WTC11 (cell line): ENCODE results near the gene CFHR1. TPM values are rescaled to one million over a fixed set of nuclear protein-coding genes. Genes with fewer than 3 reads are reported as not detected.

Source experiments
- ATAC-seq: fragments of 200-7000 bp; cut with Tn5 transposase; 2 replicates; pipeline ENCODE4 v1.10.0; 2021; ENCODE audit warnings: mild to moderate bottlenecking, moderate library complexity
- CTCF ChIA-PET: fragments of 300-600 bp; sonication (Branson Sonifier 250); formaldehyde crosslinking; loops from one replicate; lab custom pipeline; 2021; ENCODE audit warnings: antibody characterized with exemption; lab: Charles Lee
- POLR2A ChIA-PET: fragments of 350-600 bp; sonication (Branson Sonifier 250); formaldehyde crosslinking; loops from one replicate; lab custom pipeline; 2021; ENCODE audit warnings: antibody characterized with exemption; lab: Charles Lee
- DNase-seq: peaks from one replicate; pipeline ENCODE4 v3.0.0; 2021; ENCODE audit warnings: low spot score
- H3K27ac Mint-ChIP-seq: 2 replicates; pipeline ENCODE4 v1.8.0; 2021; ENCODE audit warnings: mixed read lengths
- H3K27me3 Mint-ChIP-seq: 2 replicates; pipeline ENCODE4 v1.8.0; 2021; ENCODE audit warnings: low read depth, mild to moderate bottlenecking, moderate library complexity, mixed read lengths
- H3K36me3 Mint-ChIP-seq: 2 replicates; pipeline ENCODE4 v1.8.0; 2021; ENCODE audit warnings: mixed read lengths
- H3K4me1 Mint-ChIP-seq: 2 replicates; pipeline ENCODE4 v1.8.0; 2022; ENCODE audit warnings: mixed read lengths
- H3K4me3 Mint-ChIP-seq: 2 replicates; pipeline ENCODE4 v1.8.0; 2021; ENCODE audit warnings: mild to moderate bottlenecking, moderate library complexity, mixed read lengths
- H3K9me3 Mint-ChIP-seq: 2 replicates; pipeline ENCODE4 v1.8.0; 2021; ENCODE audit warnings: mixed read lengths
- CREB1 ChIP-seq: sonication (generic); formaldehyde crosslinking; IDR thresholded peaks from 2 replicates; pipeline ENCODE4 v1.8.0; 2023; ENCODE audit warnings: mild to moderate bottlenecking, missing genetic modification reagents
- EMX1 ChIP-seq: fragments of 250-450 bp; sonication (Bioruptor Pico); IDR thresholded peaks from 2 replicates; pipeline ENCODE4 v1.8.0; 2021; ENCODE audit warnings: mild to moderate bottlenecking
- ETV6 ChIP-seq: sonication (generic); formaldehyde crosslinking; IDR thresholded peaks from 2 replicates; pipeline ENCODE4 v1.8.1; 2022; ENCODE audit warnings: mild to moderate bottlenecking, missing genetic modification reagents
- GABPB1 ChIP-seq: sonication (generic); formaldehyde crosslinking; IDR thresholded peaks from 2 replicates; pipeline ENCODE4 v1.8.1; 2023; ENCODE audit warnings: mild to moderate bottlenecking, missing genetic modification reagents
- GRHL2 ChIP-seq: fragments of 250-450 bp; sonication (Bioruptor Pico); IDR thresholded peaks from 2 replicates; pipeline ENCODE4 v1.8.0; 2022; ENCODE audit warnings: mild to moderate bottlenecking, moderate library complexity; ENCODE audit not compliant: insufficient replicate concordance, severe bottlenecking
- IRF2 ChIP-seq: sonication (generic); formaldehyde crosslinking; IDR thresholded peaks from 2 replicates; pipeline ENCODE4 v1.8.0; 2022; ENCODE audit warnings: low read depth, missing genetic modification reagents, borderline replicate concordance
- JAZF1 ChIP-seq: fragments of 250-450 bp; sonication (Bioruptor Pico); IDR thresholded peaks from 2 replicates; pipeline ENCODE4 v1.9.0; 2021; ENCODE audit warnings: moderate library complexity, mild to moderate bottlenecking, inconsistent platforms
- KAT7 ChIP-seq: sonication (generic); formaldehyde crosslinking; IDR thresholded peaks from 2 replicates; pipeline ENCODE4 v1.8.1; 2023; ENCODE audit warnings: missing genetic modification reagents, mild to moderate bottlenecking, borderline replicate concordance
- MXD4 ChIP-seq: fragments of 250-450 bp; sonication (Bioruptor Pico); IDR thresholded peaks from 2 replicates; pipeline ENCODE4 v1.8.0; 2021; ENCODE audit warnings: mild to moderate bottlenecking, moderate library complexity, borderline replicate concordance
- NFATC4 ChIP-seq: fragments of 250-450 bp; sonication (Bioruptor Pico); IDR thresholded peaks from 2 replicates; pipeline ENCODE4 v1.9.0; 2021; ENCODE audit warnings: mild to moderate bottlenecking
- NFE2L1 ChIP-seq: sonication (generic); formaldehyde crosslinking; IDR thresholded peaks from 2 replicates; pipeline ENCODE4 v1.8.1; 2023; ENCODE audit warnings: missing genetic modification reagents
- NFYB ChIP-seq: sonication (generic); formaldehyde crosslinking; conservative IDR thresholded peaks from 2 replicates; pipeline ENCODE4 v1.8.0; 2022; ENCODE audit warnings: low read depth, missing genetic modification reagents
- RORB ChIP-seq: fragments of 250-450 bp; sonication (Bioruptor Pico); IDR thresholded peaks from 2 replicates; pipeline ENCODE4 v1.9.0; 2021; ENCODE audit warnings: mild to moderate bottlenecking
- SOX15 ChIP-seq: fragments of 250-450 bp; sonication (Bioruptor Pico); IDR thresholded peaks from 2 replicates; pipeline ENCODE4 v1.9.0; 2021; ENCODE audit warnings: mild to moderate bottlenecking
- SP1 ChIP-seq: sonication (generic); formaldehyde crosslinking; conservative IDR thresholded peaks from 2 replicates; pipeline ENCODE4 v1.8.1; 2022; ENCODE audit warnings: missing genetic modification reagents
- ZNF219 ChIP-seq: sonication (generic); formaldehyde crosslinking; IDR thresholded peaks from 2 replicates; pipeline ENCODE4 v1.8.0; 2023; ENCODE audit warnings: missing genetic modification reagents, mild to moderate bottlenecking, borderline replicate concordance
- ZNF232 ChIP-seq: sonication (generic); formaldehyde crosslinking; IDR thresholded peaks from 2 replicates; pipeline ENCODE4 v1.8.0; 2022; ENCODE audit warnings: mild to moderate bottlenecking, missing genetic modification reagents
- total RNA-seq: library from RNA; stranded (reverse); gene quantifications from 3 replicates; pipeline ENCODE4 v1.2.3, GENCODE V29; 2021
- TF ChIP-seq, protein P1 (sequence below): sonication (generic); formaldehyde crosslinking; IDR thresholded peaks from 2 replicates; pipeline ENCODE4 v1.8.0; 2023; ENCODE audit warnings: missing genetic modification reagents, mild to moderate bottlenecking, borderline replicate concordance
- TF ChIP-seq, protein P2 (sequence below): sonication (generic); formaldehyde crosslinking; IDR thresholded peaks from 2 replicates; pipeline ENCODE4 v1.8.1; 2023; ENCODE audit warnings: mild to moderate bottlenecking, missing genetic modification reagents
- TF ChIP-seq, protein P3 (sequence below): sonication (generic); formaldehyde crosslinking; IDR thresholded peaks from 2 replicates; pipeline ENCODE4 v1.8.0; 2022; ENCODE audit warnings: mild to moderate bottlenecking, missing genetic modification reagents
- TF ChIP-seq, protein P4 (sequence below): fragments of 250-450 bp; sonication (Bioruptor Pico); IDR thresholded peaks from 2 replicates; pipeline ENCODE4 v1.8.0; 2021; ENCODE audit warnings: mild to moderate bottlenecking
- TF ChIP-seq, protein P5 (sequence below): sonication (generic); formaldehyde crosslinking; IDR thresholded peaks from 2 replicates; pipeline ENCODE4 v1.8.1; 2023; ENCODE audit warnings: mild to moderate bottlenecking, missing genetic modification reagents, moderate library complexity
- TF ChIP-seq, protein P6 (sequence below): fragments of 250-450 bp; sonication (Bioruptor Pico); IDR thresholded peaks from 2 replicates; pipeline ENCODE4 v1.9.0; 2021; ENCODE audit warnings: moderate library complexity, mild to moderate bottlenecking, inconsistent platforms, borderline replicate concordance

The CFHR1 gene
- total RNA-seq, 1 experiment from 2014 or later = 0.20 TPM

DNA sequence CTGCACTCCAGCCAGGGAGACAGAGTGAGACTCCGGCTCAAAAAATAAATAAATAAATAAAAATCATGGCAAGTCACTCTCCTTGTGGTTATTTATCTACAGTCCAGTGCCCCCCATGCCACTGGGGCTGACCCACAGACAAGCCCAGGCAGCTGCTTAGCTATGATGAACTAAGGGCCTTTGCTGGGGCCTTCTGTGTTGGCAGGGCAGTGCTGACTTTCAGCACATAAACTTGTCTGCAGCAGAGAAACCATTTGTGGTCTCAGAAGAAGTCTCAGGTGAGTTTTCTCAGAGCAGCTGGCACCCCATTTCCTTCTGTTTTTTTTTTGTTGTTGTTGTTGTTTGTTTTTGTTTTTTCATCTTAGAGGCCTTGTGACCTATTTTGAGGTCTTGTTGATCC is 47.4 kb downstream of the CFHR1 start:
- no peak for DNase-seq
- ATAC-seq = no peak
- Mint-ChIP-seq H3K36me3 (no peaks in the 10 kb centered on the region), H3K27me3 (no peaks in the 10 kb centered on the region), H3K9me3 (peaks cover 6% of the 10 kb centered on the region; the same call in 1 of the 2 replicates), H3K4me1 (no peaks in the 10 kb centered on the region), H3K4me3 (no peak overlapping the region), H3K27ac (0 out of 2 replicates have a peak overlapping the region, but pooled peaks have one; percentile 22)
- CTCF ChIA-PET = no interaction called here
- POLR2A ChIA-PET = no interaction called here
- TF ChIP-seq ZNF232 (CRISPR knock-in tag) = no peak
- TF ChIP-seq SP1 = no peak
- TF ChIP-seq MXD4 (CRISPR knock-in tag) = no peak
- no peak for TF ChIP-seq GABPB1
- no peak for TF ChIP-seq KAT7 (CRISPR knock-in tag)
- no peak for TF ChIP-seq SOX15 (CRISPR knock-in tag)
- no peak for TF ChIP-seq CREB1 (CRISPR knock-in tag)
- TF ChIP-seq NFE2L1 (CRISPR knock-in tag) = no peak
- no peak for TF ChIP-seq NFYB
- TF ChIP-seq, protein P1, sequence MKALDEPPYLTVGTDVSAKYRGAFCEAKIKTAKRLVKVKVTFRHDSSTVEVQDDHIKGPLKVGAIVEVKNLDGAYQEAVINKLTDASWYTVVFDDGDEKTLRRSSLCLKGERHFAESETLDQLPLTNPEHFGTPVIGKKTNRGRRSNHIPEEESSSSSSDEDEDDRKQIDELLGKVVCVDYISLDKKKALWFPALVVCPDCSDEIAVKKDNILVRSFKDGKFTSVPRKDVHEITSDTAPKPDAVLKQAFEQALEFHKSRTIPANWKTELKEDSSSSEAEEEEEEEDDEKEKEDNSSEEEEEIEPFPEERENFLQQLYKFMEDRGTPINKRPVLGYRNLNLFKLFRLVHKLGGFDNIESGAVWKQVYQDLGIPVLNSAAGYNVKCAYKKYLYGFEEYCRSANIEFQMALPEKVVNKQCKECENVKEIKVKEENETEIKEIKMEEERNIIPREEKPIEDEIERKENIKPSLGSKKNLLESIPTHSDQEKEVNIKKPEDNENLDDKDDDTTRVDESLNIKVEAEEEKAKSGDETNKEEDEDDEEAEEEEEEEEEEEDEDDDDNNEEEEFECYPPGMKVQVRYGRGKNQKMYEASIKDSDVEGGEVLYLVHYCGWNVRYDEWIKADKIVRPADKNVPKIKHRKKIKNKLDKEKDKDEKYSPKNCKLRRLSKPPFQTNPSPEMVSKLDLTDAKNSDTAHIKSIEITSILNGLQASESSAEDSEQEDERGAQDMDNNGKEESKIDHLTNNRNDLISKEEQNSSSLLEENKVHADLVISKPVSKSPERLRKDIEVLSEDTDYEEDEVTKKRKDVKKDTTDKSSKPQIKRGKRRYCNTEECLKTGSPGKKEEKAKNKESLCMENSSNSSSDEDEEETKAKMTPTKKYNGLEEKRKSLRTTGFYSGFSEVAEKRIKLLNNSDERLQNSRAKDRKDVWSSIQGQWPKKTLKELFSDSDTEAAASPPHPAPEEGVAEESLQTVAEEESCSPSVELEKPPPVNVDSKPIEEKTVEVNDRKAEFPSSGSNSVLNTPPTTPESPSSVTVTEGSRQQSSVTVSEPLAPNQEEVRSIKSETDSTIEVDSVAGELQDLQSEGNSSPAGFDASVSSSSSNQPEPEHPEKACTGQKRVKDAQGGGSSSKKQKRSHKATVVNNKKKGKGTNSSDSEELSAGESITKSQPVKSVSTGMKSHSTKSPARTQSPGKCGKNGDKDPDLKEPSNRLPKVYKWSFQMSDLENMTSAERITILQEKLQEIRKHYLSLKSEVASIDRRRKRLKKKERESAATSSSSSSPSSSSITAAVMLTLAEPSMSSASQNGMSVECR (CRISPR knock-in tag) = no peak
- TF ChIP-seq, protein P2, sequence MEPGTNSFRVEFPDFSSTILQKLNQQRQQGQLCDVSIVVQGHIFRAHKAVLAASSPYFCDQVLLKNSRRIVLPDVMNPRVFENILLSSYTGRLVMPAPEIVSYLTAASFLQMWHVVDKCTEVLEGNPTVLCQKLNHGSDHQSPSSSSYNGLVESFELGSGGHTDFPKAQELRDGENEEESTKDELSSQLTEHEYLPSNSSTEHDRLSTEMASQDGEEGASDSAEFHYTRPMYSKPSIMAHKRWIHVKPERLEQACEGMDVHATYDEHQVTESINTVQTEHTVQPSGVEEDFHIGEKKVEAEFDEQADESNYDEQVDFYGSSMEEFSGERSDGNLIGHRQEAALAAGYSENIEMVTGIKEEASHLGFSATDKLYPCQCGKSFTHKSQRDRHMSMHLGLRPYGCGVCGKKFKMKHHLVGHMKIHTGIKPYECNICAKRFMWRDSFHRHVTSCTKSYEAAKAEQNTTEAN = no peak
- TF ChIP-seq IRF2 = no peak
- TF ChIP-seq, protein P3, sequence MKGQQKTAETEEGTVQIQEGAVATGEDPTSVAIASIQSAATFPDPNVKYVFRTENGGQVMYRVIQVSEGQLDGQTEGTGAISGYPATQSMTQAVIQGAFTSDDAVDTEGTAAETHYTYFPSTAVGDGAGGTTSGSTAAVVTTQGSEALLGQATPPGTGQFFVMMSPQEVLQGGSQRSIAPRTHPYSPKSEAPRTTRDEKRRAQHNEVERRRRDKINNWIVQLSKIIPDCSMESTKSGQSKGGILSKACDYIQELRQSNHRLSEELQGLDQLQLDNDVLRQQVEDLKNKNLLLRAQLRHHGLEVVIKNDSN (CRISPR knock-in tag) = no peak
- TF ChIP-seq, protein P4, sequence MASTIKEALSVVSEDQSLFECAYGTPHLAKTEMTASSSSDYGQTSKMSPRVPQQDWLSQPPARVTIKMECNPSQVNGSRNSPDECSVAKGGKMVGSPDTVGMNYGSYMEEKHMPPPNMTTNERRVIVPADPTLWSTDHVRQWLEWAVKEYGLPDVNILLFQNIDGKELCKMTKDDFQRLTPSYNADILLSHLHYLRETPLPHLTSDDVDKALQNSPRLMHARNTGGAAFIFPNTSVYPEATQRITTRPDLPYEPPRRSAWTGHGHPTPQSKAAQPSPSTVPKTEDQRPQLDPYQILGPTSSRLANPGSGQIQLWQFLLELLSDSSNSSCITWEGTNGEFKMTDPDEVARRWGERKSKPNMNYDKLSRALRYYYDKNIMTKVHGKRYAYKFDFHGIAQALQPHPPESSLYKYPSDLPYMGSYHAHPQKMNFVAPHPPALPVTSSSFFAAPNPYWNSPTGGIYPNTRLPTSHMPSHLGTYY = no peak
- no peak for TF ChIP-seq NFATC4 (CRISPR knock-in tag)
- no peak for TF ChIP-seq RORB (CRISPR knock-in tag)
- TF ChIP-seq ETV6 (CRISPR knock-in tag) = no peak
- no peak for TF ChIP-seq GRHL2 (CRISPR knock-in tag)

DNA sequence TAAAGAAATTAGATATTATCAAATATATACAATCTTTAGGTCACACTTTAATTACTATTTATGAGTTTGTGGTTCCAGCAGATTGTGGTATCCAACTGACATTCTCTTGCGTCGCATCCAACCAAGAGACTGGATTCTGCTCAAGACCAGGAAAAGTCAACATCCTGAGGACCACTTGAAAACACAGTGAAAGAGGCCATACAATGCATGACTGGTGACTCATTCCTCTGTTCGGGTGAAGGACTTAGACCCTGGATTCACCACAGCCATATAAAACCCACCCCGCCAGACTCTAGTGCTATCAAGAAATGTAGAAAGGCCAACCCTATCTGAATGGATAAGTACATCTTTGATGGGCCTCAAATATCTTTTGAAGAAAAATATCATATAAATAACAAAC is 53.9 kb downstream of the CFHR1 start:
- peaks cover 3% of the 10 kb centered on the region; the same call in 1 of the 2 replicates for H3K4me1 Mint-ChIP-seq
- ChIA-PET POLR2A (no interaction called here), CTCF (no interaction called here)
- no peak for TF ChIP-seq ETV6 (CRISPR knock-in tag)
- TF ChIP-seq ZNF219 (CRISPR knock-in tag) = no peak
- no peak for TF ChIP-seq EMX1 (CRISPR knock-in tag)
- TF ChIP-seq, protein P5, sequence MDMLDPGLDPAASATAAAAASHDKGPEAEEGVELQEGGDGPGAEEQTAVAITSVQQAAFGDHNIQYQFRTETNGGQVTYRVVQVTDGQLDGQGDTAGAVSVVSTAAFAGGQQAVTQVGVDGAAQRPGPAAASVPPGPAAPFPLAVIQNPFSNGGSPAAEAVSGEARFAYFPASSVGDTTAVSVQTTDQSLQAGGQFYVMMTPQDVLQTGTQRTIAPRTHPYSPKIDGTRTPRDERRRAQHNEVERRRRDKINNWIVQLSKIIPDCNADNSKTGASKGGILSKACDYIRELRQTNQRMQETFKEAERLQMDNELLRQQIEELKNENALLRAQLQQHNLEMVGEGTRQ (CRISPR knock-in tag) = no peak
- TF ChIP-seq JAZF1 (CRISPR knock-in tag) = no peak
- TF ChIP-seq SP1 = no peak
- TF ChIP-seq, protein P2 = no peak
- TF ChIP-seq, protein P6, sequence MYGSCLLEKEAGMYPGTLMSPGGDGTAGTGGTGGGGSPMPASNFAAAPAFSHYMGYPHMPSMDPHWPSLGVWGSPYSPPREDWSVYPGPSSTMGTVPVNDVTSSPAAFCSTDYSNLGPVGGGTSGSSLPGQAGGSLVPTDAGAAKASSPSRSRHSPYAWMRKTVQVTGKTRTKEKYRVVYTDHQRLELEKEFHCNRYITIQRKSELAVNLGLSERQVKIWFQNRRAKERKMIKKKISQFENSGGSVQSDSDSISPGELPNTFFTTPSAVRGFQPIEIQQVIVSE = no peak
- peaks cover 11% of the 10 kb centered on the region for H3K27me3 Mint-ChIP-seq
- H3K27ac Mint-ChIP-seq = no peak overlapping the region
- no peak overlapping the region for H3K4me3 Mint-ChIP-seq
- no peak for DNase-seq
- no peak for ATAC-seq
- no peaks in the 10 kb centered on the region for H3K9me3 Mint-ChIP-seq
- no peaks in the 10 kb centered on the region for H3K36me3 Mint-ChIP-seq
